ENCODE measurements around the gene ADGRG1.
A peak's percentile ranks its signal among the peaks of the same experiment; 100 is the strongest.

GRCh38 chr16:57689762-57690558, 61.5 kb downstream of the ADGRG1 start:
- no peak for TF ChIP-seq SP1 (CRISPR knock-in tag; conservative IDR thresholded peaks at IDR 0.05)
- no peak for TF ChIP-seq CTCF (IDR thresholded peaks at IDR 0.05)
- TF ChIP-seq CREM (CRISPR knock-in tag; IDR thresholded peaks at IDR 0.05): no peak
- TF ChIP-seq IRF1 (CRISPR knock-in tag; IDR thresholded peaks at IDR 0.05): no peak
- TF ChIP-seq JUN (CRISPR knock-in tag; IDR thresholded peaks at IDR 0.05): no peak
- TF ChIP-seq GABPB1 (CRISPR knock-in tag; IDR thresholded peaks at IDR 0.05): peak; percentile 46
